Endothelial cell of umbilical vein (primary cell): ENCODE results near the gene IL31RA. TPM values are rescaled to one million over a fixed set of nuclear protein-coding genes. Genes with fewer than 3 reads are reported as not detected.

Source experiments
- BruUV-seq: library from RNA; stranded (reverse); fragments of 400-500 nt; replicated peaks from 2 replicates; lab custom pipeline; 2021; lab: Mats Ljungman, UMichigan
- CTCF ChIA-PET: fragments of 300-600, 350-600 bp; sonication (Branson Sonifier 250); formaldehyde crosslinking; loops from one replicate; lab custom pipeline; 2021; ENCODE audit warnings: antibody characterized with exemption, inconsistent platforms; lab: Charles Lee
- POLR2A ChIA-PET: fragments of 300-600, 350-600 bp; sonication (Branson Sonifier 250); formaldehyde crosslinking; loops from one replicate; lab custom pipeline; 2021; ENCODE audit warnings: antibody characterized with exemption, inconsistent platforms; lab: Charles Lee
- DNase-seq: peaks from one replicate; pipeline ENCODE4 v3.0.0-alpha.2; 2011; ENCODE audit warnings: low read depth, low spot score
- FAIRE-seq: peaks from 2 replicates; lab custom pipeline; 2011; peaks lifted over from hg19 to GRCh38; lab: Jason Lieb, UNC
- H2AFZ ChIP-seq: 2 replicates; pipeline ENCODE4 v1.6.0; 2012; ENCODE audit warnings: low read depth, low read length, control low read depth, inconsistent platforms
- H3K27ac ChIP-seq: 2 replicates; pipeline ENCODE4 v1.5.1; 2011; ENCODE audit warnings: low read depth, mild to moderate bottlenecking, control low read depth, low read length, moderate library complexity; ENCODE audit not compliant: insufficient read depth
- H3K27me3 ChIP-seq, 2 experiments: 2 replicates each; pipeline versions ENCODE4 v1.6.0 to v1.6.1; 2011; ENCODE audit warnings: low read length in 2 of 2, mixed read lengths in 1 of 2; ENCODE audit not compliant: control insufficient read depth in 2 of 2, insufficient read depth in 2 of 2
- H3K36me3 ChIP-seq, 2 experiments: 2 replicates in 1 of 2; 3 replicates in 1 of 2; pipeline ENCODE4 v1.5.1; 2011; ENCODE audit warnings: low read length in 2 of 2, mild to moderate bottlenecking in 1 of 2, moderate library complexity in 1 of 2; ENCODE audit not compliant: control insufficient read depth in 2 of 2, insufficient read depth in 2 of 2; ENCODE audit errors: extremely low read depth in 1 of 2
- H3K4me1 ChIP-seq: 3 replicates; pipeline ENCODE4 v1.5.1; 2011; ENCODE audit warnings: mild to moderate bottlenecking, low read length; ENCODE audit not compliant: control insufficient read depth, insufficient read depth; ENCODE audit errors: extremely low read depth
- H3K4me2 ChIP-seq: 2 replicates; pipeline ENCODE4 v1.6.1; 2011; ENCODE audit warnings: low read length, control low read depth, mixed read lengths; ENCODE audit not compliant: insufficient read depth
- H3K4me3 ChIP-seq, 3 experiments: fragments of 200-600 bp in 1 of 3; sonication (generic), shearing (Covaris generic) in 1 of 3; replicated peaks in 1 of 3; 2 replicates each; pipeline ENCODE4 v1.5.1; 2011 to 2016; ENCODE audit warnings: control low read depth in 3 of 3, low read length in 3 of 3, mild to moderate bottlenecking in 2 of 3, inconsistent platforms in 1 of 3, low read depth in 1 of 3, moderate library complexity in 1 of 3; ENCODE audit not compliant: insufficient read depth in 1 of 3
- H3K79me2 ChIP-seq: 2 replicates; pipeline ENCODE4 v1.6.0; 2012; ENCODE audit warnings: low read length, inconsistent platforms; ENCODE audit not compliant: control insufficient read depth, insufficient read depth
- H3K9ac ChIP-seq: replicated peaks from 2 replicates; pipeline ENCODE3; 2011; ENCODE audit warnings: low read length, control low read depth; ENCODE audit not compliant: insufficient read depth; ENCODE audit errors: extremely low read depth
- H3K9me1 ChIP-seq: replicated peaks from 3 replicates; pipeline ENCODE4 v1.6.0; 2011; ENCODE audit warnings: mild to moderate bottlenecking, low read length; ENCODE audit not compliant: control insufficient read depth, insufficient read depth; ENCODE audit errors: extremely low read depth
- H3K9me3 ChIP-seq: replicated peaks from 2 replicates; pipeline ENCODE4 v1.5.1; 2012; ENCODE audit warnings: low read length, inconsistent platforms; ENCODE audit not compliant: control insufficient read depth, insufficient read depth
- H4K20me1 ChIP-seq: replicated peaks from 2 replicates; pipeline ENCODE3; 2011; ENCODE audit warnings: mild to moderate bottlenecking, low read length; ENCODE audit not compliant: control insufficient read depth, insufficient read depth; ENCODE audit errors: extremely low read depth
- CTCF ChIP-seq, 2 donors: IDR thresholded peaks; 1 replicate in 1 of 2; 2 replicates in 1 of 2; pipeline ENCODE4 v1.5.1; 2011; ENCODE audit warnings: low read length in 2 of 2, mild to moderate bottlenecking in 2 of 2, moderate library complexity in 2 of 2, control low read depth in 1 of 2, inconsistent platforms in 1 of 2, low read depth in 1 of 2; ENCODE audit not compliant: insufficient read depth in 1 of 2; ENCODE audit errors: extremely low read depth in 1 of 2
- EZH2 ChIP-seq: IDR thresholded peaks from 2 replicates; pipeline ENCODE4 v1.6.1; 2012; ENCODE audit warnings: borderline replicate concordance, low read depth, mild to moderate bottlenecking, moderate library complexity, low read length, inconsistent platforms; ENCODE audit not compliant: severe bottlenecking
- FOS ChIP-seq: IDR thresholded peaks from 2 replicates; pipeline ENCODE4 v1.6.1; 2011; ENCODE audit warnings: mild to moderate bottlenecking, low read length, moderate library complexity, borderline replicate concordance; ENCODE audit not compliant: insufficient read depth
- GATA2 ChIP-seq: IDR thresholded peaks from 2 replicates; pipeline ENCODE4 v1.7.0; 2011; ENCODE audit warnings: low read depth, mild to moderate bottlenecking, moderate library complexity, mixed read lengths, low read length; ENCODE audit not compliant: insufficient read length, insufficient read depth
- JUN ChIP-seq: IDR thresholded peaks from 2 replicates; pipeline ENCODE4 v1.6.1; 2011; ENCODE audit warnings: borderline replicate concordance, low read depth; ENCODE audit not compliant: insufficient read length, insufficient read depth
- MAX ChIP-seq: IDR thresholded peaks from 2 replicates; pipeline ENCODE4 v1.6.1; 2011; ENCODE audit not compliant: insufficient read depth, insufficient read length
- MYC ChIP-seq: IDR thresholded peaks from one replicate; pipeline ENCODE4 v1.6.1; 2011; ENCODE audit warnings: mild to moderate bottlenecking, low read depth, low read length
- POLR2A ChIP-seq: IDR thresholded peaks from 2 replicates; pipeline ENCODE4 v1.6.1; 2012; ENCODE audit warnings: low read depth, mild to moderate bottlenecking, control low read depth, low read length
- POLR2AphosphoS5 ChIP-seq: IDR thresholded peaks from 2 replicates; pipeline ENCODE4 v1.6.1; 2012; ENCODE audit warnings: low read depth, mild to moderate bottlenecking, control low read depth, low read length, moderate library complexity; ENCODE audit not compliant: insufficient read depth
- dilution Hi-C: fragments of 300-500 bp; cut with MboI; formaldehyde crosslinking; loops from one replicate; pipeline ENCODE4 v1.15.0; 2019; ENCODE audit warnings: low sequenced_read_pairs; ENCODE audit not compliant: extremely low pct_ligation_motif_present
- intact Hi-C: fragments of 100-400 bp; cut with micrococcal nuclease; formaldehyde crosslinking; loops from one replicate; pipeline ENCODE4 v1.10.0; 2022
- polyA plus RNA-seq, 4 experiments: library from polyadenylated mRNA; depleted of rRNA in 3 of 4; stranded (reverse) in 3 of 4; unstranded in 1 of 4; fragments of >200 nt; gene quantifications; 2 replicates each; pipeline versions ENCODE4 v1.2.1 to v1.2.3, GENCODE V29; 2011 to 2012; ENCODE audit warnings: missing spikeins in 1 of 4
- total RNA-seq: library from RNA; stranded (reverse); gene quantifications from 2 replicates; pipeline ENCODE4 v1.2.3, GENCODE V29; 2021

IL31RA gene
- total and polyA plus RNA-seq, 2 donors (not counting 3 experiments of a cell fraction or from before 2014, with no cell fraction given) = 0.14 to 0.75 TPM

- Histone ChIP-seq H3K4me3 (no peak overlapping the region), H4K20me1 (no peaks in the 10 kb centered on the region), H3K79me2 (no peaks in the 10 kb centered on the region), H3K9me1 (no peaks in the 10 kb centered on the region), H2AFZ (no peak overlapping the region), H3K36me3 (no peaks in the 10 kb centered on the region), H3K9ac (no peak overlapping the region), H3K27me3 (no peaks in the 10 kb centered on the region), H3K27ac (no peak overlapping the region), H3K4me1 (peaks cover 24% of the 10 kb centered on the region), H3K9me3 (no peaks in the 10 kb centered on the region), H3K4me2 (no peak overlapping the region)
- DNase-seq (no peak), FAIRE-seq (no peak)
- TF ChIP-seq FOS (no peak), EZH2 (no peak), POLR2AphosphoS5 (no peak), MAX (no peak), CTCF (IDR thresholded peaks at IDR 0.05; ENCODE audit: extremely low read depth in 1 of 2, insufficient read depth in 1 of 2, low read depth in 1 of 2, low read length in 2 of 2) (no peak), GATA2 (no peak), MYC (no peak), POLR2A (no peak), JUN (no peak)
- BruUV-seq = no TSS peak
- intact Hi-C loops (loop anchor here (10.0 kb wide), 1 partner anchor 393 kb away; the partner anchor contains the start of gene PLPP1), dilution Hi-C loops (no loop called here)
- ChIA-PET POLR2A (no interaction called here), CTCF (no interaction called here)
Measured at GRCh38 chr5:55927861-55928655, 76.9 kb downstream of the IL31RA start.
